Pons (tissue), 1 donor: ENCODE results near the gene PTPRR.
A peak's percentile ranks its signal among the peaks of the same experiment; 100 is the strongest.

Experiments used
- DNase-seq: peaks from one replicate; pipeline ENCODE4 v3.0.0-alpha.2; 2016; ENCODE audit warnings: low spot score

PTPRR gene

GRCh38 chr12:70603044-70603443 lies 317.5 kb downstream of the PTPRR start:
- DNase-seq: no peak

- DNase-seq: peak; percentile 92
Observed at GRCh38 chr12:70598467-70599193, 321.9 kb downstream of the PTPRR start.

GRCh38 chr12:70592664-70593063 lies 327.9 kb downstream of the PTPRR start:
- no peak for DNase-seq

- DNase-seq: no peak
Observed at GRCh38 chr12:70590549-70591226, 329.9 kb downstream of the PTPRR start.

GRCh38 chr12:70590051-70590450 lies 330.5 kb downstream of the PTPRR start:
- peak; percentile 80 for DNase-seq
